ENCODE data around the gene MAP4K4. TPM values are rescaled to one million over a fixed set of nuclear protein-coding genes. Genes with fewer than 3 reads are reported as not detected.

The MAP4K4 gene
- total RNA-seq, 1 donor from 2014 or later, result 427 TPM

DNA sequence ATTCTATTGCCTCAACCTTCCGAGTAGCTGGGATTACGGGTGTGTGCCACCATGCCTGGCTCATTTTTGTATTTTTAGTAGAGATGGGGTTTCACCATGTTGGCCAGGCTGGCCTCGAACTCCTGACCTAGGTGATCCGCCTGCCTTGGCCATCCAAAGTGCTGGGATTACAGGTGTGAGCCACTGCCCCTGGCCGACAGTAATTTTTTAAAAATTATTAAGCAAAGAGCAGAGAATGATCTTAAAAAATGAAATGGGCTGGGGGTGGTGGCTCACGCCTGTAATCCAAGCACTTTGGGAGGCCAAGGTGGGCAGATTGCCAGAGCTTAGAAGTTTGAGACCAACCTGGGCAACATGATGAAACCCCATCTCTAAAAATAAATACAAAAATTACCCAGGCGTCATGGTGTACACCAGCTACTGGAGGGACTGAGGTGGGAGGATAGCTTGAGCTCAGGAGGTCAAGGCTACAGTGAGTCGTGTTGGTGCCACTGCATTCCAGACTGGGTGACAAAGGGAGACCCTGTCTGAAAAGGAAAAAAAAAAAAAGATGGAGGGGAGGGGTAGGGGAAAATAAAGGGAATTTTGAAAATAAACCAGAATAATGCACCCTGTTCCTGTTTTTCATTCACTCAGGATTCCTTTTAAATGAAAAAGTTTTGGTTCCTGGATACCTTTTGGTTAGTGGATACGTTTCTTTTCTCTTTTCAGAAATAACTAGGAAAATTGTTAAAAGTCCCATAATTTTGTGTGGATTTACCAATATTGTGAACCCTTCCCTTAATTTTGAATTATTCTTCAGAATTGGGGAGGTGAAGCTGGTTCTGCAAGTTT is 33.9 kb downstream of the MAP4K4 start:
- Mint-ChIP-seq H3K4me1 (ENCODE audit: unreplicated experiment) (peaks cover 61% of the 10 kb centered on the region), H3K9me3 (ENCODE audit: unreplicated experiment) (no peaks in the 10 kb centered on the region), H3K4me3 (ENCODE audit: unreplicated experiment) (no peak overlapping the region), H3K36me3 (ENCODE audit: low read depth, unreplicated experiment) (peaks cover 5% of the 10 kb centered on the region), H3K27me3 (ENCODE audit: unreplicated experiment) (peaks cover 3% of the 10 kb centered on the region), H3K27ac (ENCODE audit: unreplicated experiment) (no peak overlapping the region)
- no peak for DNase-seq (ENCODE audit: low spot score)
- TF ChIP-seq CTCF (IDR thresholded peaks at IDR 0.05; ENCODE audit: unreplicated experiment), result no peak

DNA sequence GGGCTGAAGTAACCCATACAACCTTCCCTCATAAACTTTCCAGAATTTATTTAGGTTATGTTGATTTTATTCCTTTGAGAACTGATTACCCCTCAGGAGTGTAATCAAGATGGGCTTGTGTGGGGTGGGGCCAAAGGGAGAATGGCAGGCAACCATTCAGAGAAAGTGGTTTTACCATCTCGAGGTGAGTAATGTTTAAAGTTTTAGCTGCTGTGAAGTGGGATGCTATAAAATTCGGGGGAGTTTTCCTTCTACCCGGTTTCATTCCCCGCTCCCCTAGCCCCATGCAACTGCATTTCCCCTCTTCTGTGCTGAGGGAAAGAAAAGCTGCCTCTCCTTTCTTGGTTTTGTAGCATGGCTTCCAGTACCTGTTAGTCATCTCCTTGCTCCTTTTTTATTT is 34.7 kb downstream of the MAP4K4 start:
- TF ChIP-seq CTCF (IDR thresholded peaks at IDR 0.05; ENCODE audit: unreplicated experiment), result no peak
- Mint-ChIP-seq H3K4me3 (ENCODE audit: unreplicated experiment) (no peak overlapping the region), H3K36me3 (ENCODE audit: low read depth, unreplicated experiment) (peaks cover 5% of the 10 kb centered on the region), H3K9me3 (ENCODE audit: unreplicated experiment) (no peaks in the 10 kb centered on the region), H3K4me1 (ENCODE audit: unreplicated experiment) (peaks cover 62% of the 10 kb centered on the region), H3K27ac (ENCODE audit: unreplicated experiment) (peak overlapping the region; percentile 18), H3K27me3 (ENCODE audit: unreplicated experiment) (peaks cover 3% of the 10 kb centered on the region)
- DNase-seq (ENCODE audit: low spot score), result no peak

DNA sequence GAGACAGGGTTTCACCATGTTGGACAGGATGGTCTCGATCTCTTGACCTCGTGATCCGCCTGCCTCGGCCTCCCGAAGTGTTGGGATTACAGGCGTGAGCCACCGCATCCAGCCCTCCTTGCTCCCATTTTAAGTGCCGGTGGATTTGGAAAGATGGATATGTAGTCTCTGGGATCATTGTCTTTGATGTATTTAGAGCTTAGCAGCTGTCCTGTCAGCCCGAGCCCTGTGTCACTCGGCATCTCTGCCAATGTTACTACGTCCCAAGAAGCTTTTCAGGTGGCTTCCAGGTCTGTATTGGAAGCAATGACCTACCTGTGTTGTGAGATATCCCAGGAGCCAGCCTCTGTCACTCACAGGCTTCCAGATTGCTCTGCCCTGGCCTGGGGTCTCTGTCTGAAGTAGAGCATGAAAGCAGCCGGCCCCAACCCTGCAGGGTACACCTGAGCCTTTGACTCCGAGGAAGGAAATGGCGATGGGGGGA is 35.3 kb downstream of the MAP4K4 start:
- no peak overlapping the region for H3K27ac Mint-ChIP-seq (ENCODE audit: unreplicated experiment)
- TF ChIP-seq CTCF (IDR thresholded peaks at IDR 0.05; ENCODE audit: unreplicated experiment), result no peak
- no peak overlapping the region for H3K4me3 Mint-ChIP-seq (ENCODE audit: unreplicated experiment)
- H3K27me3 Mint-ChIP-seq (ENCODE audit: unreplicated experiment), result peaks cover 3% of the 10 kb centered on the region
- no peak for DNase-seq (ENCODE audit: low spot score)
- peaks cover 59% of the 10 kb centered on the region for H3K4me1 Mint-ChIP-seq (ENCODE audit: unreplicated experiment)
- no peaks in the 10 kb centered on the region for H3K9me3 Mint-ChIP-seq (ENCODE audit: unreplicated experiment)
- peaks cover 5% of the 10 kb centered on the region for H3K36me3 Mint-ChIP-seq (ENCODE audit: low read depth, unreplicated experiment)

- Mint-ChIP-seq H3K4me3 (ENCODE audit: unreplicated experiment) (no peak overlapping the region), H3K27me3 (ENCODE audit: unreplicated experiment) (peaks cover 3% of the 10 kb centered on the region), H3K9me3 (ENCODE audit: unreplicated experiment) (no peaks in the 10 kb centered on the region), H3K4me1 (ENCODE audit: unreplicated experiment) (peaks cover 59% of the 10 kb centered on the region), H3K27ac (ENCODE audit: unreplicated experiment) (no peak overlapping the region), H3K36me3 (ENCODE audit: low read depth, unreplicated experiment) (peaks cover 5% of the 10 kb centered on the region)
- TF ChIP-seq CTCF (IDR thresholded peaks at IDR 0.05; ENCODE audit: unreplicated experiment), result no peak
- no peak for DNase-seq (ENCODE audit: low spot score)
Observed at GRCh38 chr2:101733257-101733993, 35.9 kb downstream of the MAP4K4 start.

Measured in endothelial cell (in vitro differentiated cells).